BLaER1 treated with 17β-estradiol and CSF1 and Interleukin-3, amounts not matched to agents 10 nM and 100 nM (cell line): ENCODE data around the gene WWOX.
"Not testable (repeated sequence)": the region's sequence is repeated elsewhere in the genome, so short reads cannot be mapped to it uniquely, and the experiment has no call there.

Source experiments
- H3K27ac ChIP-seq, 11 experiments: shearing (Covaris generic); formaldehyde crosslinking; 2 replicates each; pipeline ENCODE4 v1.8.1; 2022
- H3K27me3 ChIP-seq, 11 experiments: shearing (Covaris generic); formaldehyde crosslinking; 2 replicates each; pipeline ENCODE4 v1.8.1; 2022
- H3K36me3 ChIP-seq, 11 experiments: shearing (Covaris generic); formaldehyde crosslinking; 2 replicates each; pipeline ENCODE4 v1.8.1; 2022
- H3K4me1 ChIP-seq, 10 experiments: shearing (Covaris generic); formaldehyde crosslinking; 2 replicates each; pipeline ENCODE4 v1.8.1; 2022
- H3K4me2 ChIP-seq, 11 experiments: shearing (Covaris generic); formaldehyde crosslinking; 2 replicates each; pipeline ENCODE4 v1.8.1; 2022
- H3K4me3 ChIP-seq, 10 experiments: shearing (Covaris generic); formaldehyde crosslinking; 2 replicates each; pipeline ENCODE4 v1.8.1; 2022
- H3K9ac ChIP-seq, 11 experiments: shearing (Covaris generic); formaldehyde crosslinking; 2 replicates each; pipeline ENCODE4 v1.8.1; 2022
- H3K9me3 ChIP-seq, 11 experiments: shearing (Covaris generic); formaldehyde crosslinking; replicated peaks in 1 of 11; 2 replicates each; pipeline ENCODE4 v1.8.1; 2022
- H4K20me1 ChIP-seq, 11 experiments: shearing (Covaris generic); formaldehyde crosslinking; 2 replicates each; pipeline ENCODE4 v1.8.1; 2022
- Cebpa-rat ChIP-seq, 11 experiments: shearing (Covaris generic); IDR thresholded peaks; 2 replicates each; pipeline ENCODE4 v1.8.1; 2022

WWOX gene

DNA sequence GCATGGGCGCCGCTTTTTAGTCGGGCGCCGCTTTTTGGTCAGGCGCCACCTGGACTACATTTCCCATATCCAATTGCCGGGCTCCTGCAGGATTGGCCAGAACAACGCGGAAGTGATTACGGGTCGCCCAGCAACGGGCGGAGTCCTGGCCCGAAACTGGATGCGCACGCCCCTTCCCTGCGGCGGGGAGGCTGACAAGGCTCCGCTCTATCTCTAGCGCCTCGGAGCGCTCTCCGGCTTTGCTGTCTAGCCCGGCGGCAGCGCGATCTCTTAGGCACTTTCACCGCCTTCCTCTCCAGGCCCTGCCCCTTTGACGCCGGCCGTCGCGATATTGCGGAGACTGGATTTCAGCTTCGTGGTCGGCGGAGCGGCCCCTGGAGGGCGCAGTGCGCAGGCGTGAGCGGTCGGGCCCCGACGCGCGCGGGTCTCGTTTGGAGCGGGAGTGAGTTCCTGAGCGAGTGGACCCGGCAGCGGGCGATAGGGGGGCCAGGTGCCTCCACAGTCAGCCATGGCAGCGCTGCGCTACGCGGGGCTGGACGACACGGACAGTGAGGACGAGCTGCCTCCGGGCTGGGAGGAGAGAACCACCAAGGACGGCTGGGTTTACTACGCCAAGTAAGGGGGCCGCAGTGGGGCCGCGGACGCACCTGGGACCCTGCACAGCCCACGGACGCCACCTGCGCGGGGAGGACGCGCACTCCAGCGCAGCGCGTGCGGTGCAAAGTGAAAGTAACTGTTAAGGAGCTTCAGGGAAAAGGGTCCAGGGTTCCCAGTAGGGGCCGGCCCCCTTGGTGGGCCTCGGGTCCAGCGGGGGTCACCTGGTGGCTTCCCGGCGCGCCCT, at the start of gene WWOX:
WWOX (plus strand) TSS at position 384 of the 841 bp plus-strand sequence.
- Histone ChIP-seq H4K20me1 (peaks cover 0 to 24% (median 0%) of the 10 kb centered on the region in 11 experiments; a peak in 8 of 22 replicates), H3K4me1 (peaks cover 7 to 23% (median 13%) of the 10 kb centered on the region in 10 experiments; a peak in 19 of 20 replicates), H3K27ac (peak within 1 kb of the TSS; percentile 76 to 88 (median 82)), H3K36me3 (no peaks in the 10 kb centered on the region), H3K27me3 (no peaks in the 10 kb centered on the region), H3K9ac (peak within 1 kb of the TSS; percentile 75 to 94 (median 87)), H3K4me2 (peak within 1 kb of the TSS; percentile 78 to 89 (median 84)), H3K9me3 (peaks cover 0 to 10% (median 6%) of the 10 kb centered on the region in 11 experiments; a peak in 11 of 22 replicates), H3K4me3 (peak within 1 kb of the TSS; percentile 75 to 97 (median 84))
- no peak for TF ChIP-seq Cebpa-rat (IDR thresholded peaks at IDR 0.05)

DNA sequence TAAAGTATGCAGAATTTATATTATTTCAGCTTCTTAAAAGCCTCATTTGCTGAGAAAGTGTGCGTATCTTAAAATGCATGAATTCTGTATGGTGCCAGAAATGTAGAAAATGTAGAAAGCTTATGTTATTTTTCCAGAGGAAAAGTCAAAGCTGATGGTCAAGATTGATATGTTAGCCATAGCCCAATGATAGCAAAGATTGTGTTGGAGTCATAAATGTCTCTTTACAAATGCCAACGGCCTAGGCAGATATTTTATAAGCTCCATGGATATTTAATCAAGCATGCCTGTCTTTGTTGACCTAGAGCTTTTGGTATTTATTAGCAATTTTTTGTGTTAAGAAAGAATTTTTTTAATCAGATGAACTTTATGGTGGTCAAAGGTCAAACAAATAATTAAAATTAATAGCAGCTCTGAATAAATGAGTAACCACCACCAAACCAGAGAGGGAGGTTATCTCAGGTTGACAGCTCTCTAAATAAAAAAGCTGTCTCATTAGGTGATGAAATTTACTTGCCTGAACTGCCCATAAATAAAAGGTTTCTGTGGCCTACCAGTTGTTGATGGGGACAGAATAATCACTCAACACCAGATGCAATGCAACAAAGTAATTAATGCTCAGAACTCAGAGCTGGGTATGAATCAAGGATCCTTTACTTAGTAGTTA, 48.6 kb upstream of the WWOX start:
- no peaks in the 10 kb centered on the region for H3K36me3 ChIP-seq
- no peaks in the 10 kb centered on the region for H4K20me1 ChIP-seq
- H3K9me3 ChIP-seq: peaks cover 0 to 3% (median 0%) of the 10 kb centered on the region in 11 experiments; a peak in 1 of 22 replicates
- H3K27me3 ChIP-seq: no peaks in the 10 kb centered on the region
- H3K27ac ChIP-seq: no peak overlapping the region
- no peaks in the 10 kb centered on the region for H3K4me1 ChIP-seq
- no peak overlapping the region for H3K4me3 ChIP-seq
- H3K9ac ChIP-seq: no peak overlapping the region
- TF ChIP-seq Cebpa-rat (IDR thresholded peaks at IDR 0.05): no peak
- H3K4me2 ChIP-seq: no peak overlapping the region

GRCh38 chr16:78057803-78058564, 41.5 kb upstream of the WWOX start:
- H3K4me2 ChIP-seq: no peak overlapping the region
- no peaks in the 10 kb centered on the region for H4K20me1 ChIP-seq
- H3K9ac ChIP-seq: no peak overlapping the region
- H3K4me1 ChIP-seq: peaks cover 0 to 5% (median 1%) of the 10 kb centered on the region in 10 experiments; a peak in 3 of 20 replicates
- no peaks in the 10 kb centered on the region for H3K36me3 ChIP-seq
- TF ChIP-seq Cebpa-rat (IDR thresholded peaks at IDR 0.05): no peak
- no peak overlapping the region for H3K27ac ChIP-seq
- H3K4me3 ChIP-seq: no peak overlapping the region
- H3K27me3 ChIP-seq: no peaks in the 10 kb centered on the region
- H3K9me3 ChIP-seq: no peaks in the 10 kb centered on the region

- H3K4me1 ChIP-seq, H4K20me1 ChIP-seq, H3K4me3 ChIP-seq, H3K27ac ChIP-seq, H3K9me3 ChIP-seq, H3K27me3 ChIP-seq, H3K9ac ChIP-seq, H3K4me2 ChIP-seq, H3K36me3 ChIP-seq: not testable (repeated sequence)
Measured at GRCh38 chr16:78059806-78060205, 39.6 kb upstream of the WWOX start.

GRCh38 chr16:78060295-78060694, 39.2 kb upstream of the WWOX start:
- Histone ChIP-seq H3K4me2 (no peak overlapping the region), H3K4me1 (peaks cover 0 to 6% (median 2%) of the 10 kb centered on the region in 10 experiments; a peak in 3 of 20 replicates), H4K20me1 (no peaks in the 10 kb centered on the region), H3K27ac (no peak overlapping the region), H3K9ac (no peak overlapping the region), H3K36me3 (no peaks in the 10 kb centered on the region), H3K4me3 (no peak overlapping the region), H3K9me3 (no peaks in the 10 kb centered on the region), H3K27me3 (no peaks in the 10 kb centered on the region)
- no peak for TF ChIP-seq Cebpa-rat (IDR thresholded peaks at IDR 0.05)

DNA sequence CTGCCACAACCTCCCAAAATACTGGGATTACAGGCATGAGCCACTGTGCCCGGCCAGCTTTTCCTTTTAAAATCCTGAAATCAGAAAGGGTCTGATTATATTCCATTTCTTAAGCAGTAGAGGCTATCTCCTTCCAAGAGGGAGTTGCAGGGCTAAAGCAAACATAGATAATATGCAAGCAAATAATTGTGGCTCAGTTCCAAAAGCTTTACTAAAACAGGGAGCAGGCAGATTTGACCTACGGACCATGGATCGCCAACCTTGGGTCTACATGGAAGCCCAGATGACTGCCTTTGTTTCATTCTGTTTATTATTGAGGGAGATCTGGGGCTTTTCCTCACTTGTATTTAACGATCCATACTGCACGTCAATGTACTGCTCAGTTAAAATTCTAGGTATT, 38.6 kb upstream of the WWOX start:
- peaks cover 0 to 6% (median 2%) of the 10 kb centered on the region in 10 experiments; a peak in 3 of 20 replicates for H3K4me1 ChIP-seq
- H3K9ac ChIP-seq: no peak overlapping the region
- H3K4me3 ChIP-seq: no peak overlapping the region
- no peaks in the 10 kb centered on the region for H3K36me3 ChIP-seq
- H4K20me1 ChIP-seq: no peaks in the 10 kb centered on the region
- no peak for TF ChIP-seq Cebpa-rat (IDR thresholded peaks at IDR 0.05)
- H3K4me2 ChIP-seq: no peak overlapping the region
- no peaks in the 10 kb centered on the region for H3K9me3 ChIP-seq
- H3K27ac ChIP-seq: no peak overlapping the region
- no peaks in the 10 kb centered on the region for H3K27me3 ChIP-seq

DNA sequence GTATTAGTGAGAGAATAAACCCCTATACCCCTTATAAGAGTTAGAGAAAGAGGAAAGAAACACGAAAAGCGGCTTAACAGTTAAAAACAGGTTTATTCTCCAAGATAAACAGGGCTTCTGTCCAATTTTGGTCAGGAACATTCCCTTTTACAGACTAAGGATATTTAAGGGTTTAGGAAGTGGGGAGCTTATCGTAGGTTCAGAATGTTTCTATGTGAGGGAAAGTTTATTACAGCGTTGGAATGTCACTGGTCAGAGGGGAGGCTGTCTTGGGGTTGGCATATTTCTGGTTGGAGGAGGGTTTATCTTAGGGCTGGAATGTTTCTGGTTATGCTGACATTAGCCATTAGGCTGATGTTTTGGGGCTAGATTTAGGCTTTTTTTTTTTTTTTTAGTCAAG, 34.1 kb upstream of the WWOX start:
- H3K9ac ChIP-seq: no peak overlapping the region
- H3K36me3 ChIP-seq: no peaks in the 10 kb centered on the region
- no peak overlapping the region for H3K4me3 ChIP-seq
- H3K4me1 ChIP-seq: peaks cover 0 to 6% (median 2%) of the 10 kb centered on the region in 10 experiments; a peak in 3 of 20 replicates
- H3K27me3 ChIP-seq: no peaks in the 10 kb centered on the region
- no peak for TF ChIP-seq Cebpa-rat (IDR thresholded peaks at IDR 0.05)
- no peak overlapping the region for H3K4me2 ChIP-seq
- H4K20me1 ChIP-seq: no peaks in the 10 kb centered on the region
- no peaks in the 10 kb centered on the region; a peak in 1 of 22 replicates for H3K9me3 ChIP-seq
- H3K27ac ChIP-seq: no peak overlapping the region

- no peak overlapping the region for H3K27ac ChIP-seq
- no peaks in the 10 kb centered on the region for H4K20me1 ChIP-seq
- H3K4me2 ChIP-seq: no peak overlapping the region
- no peak overlapping the region for H3K4me3 ChIP-seq
- H3K9ac ChIP-seq: no peak overlapping the region
- H3K4me1 ChIP-seq: no peaks in the 10 kb centered on the region
- no peaks in the 10 kb centered on the region for H3K36me3 ChIP-seq
- H3K27me3 ChIP-seq: no peaks in the 10 kb centered on the region
- no peak for TF ChIP-seq Cebpa-rat (IDR thresholded peaks at IDR 0.05)
- no peaks in the 10 kb centered on the region; a peak in 1 of 22 replicates for H3K9me3 ChIP-seq
Measured at GRCh38 chr16:78069913-78070312, 29.5 kb upstream of the WWOX start.

DNA sequence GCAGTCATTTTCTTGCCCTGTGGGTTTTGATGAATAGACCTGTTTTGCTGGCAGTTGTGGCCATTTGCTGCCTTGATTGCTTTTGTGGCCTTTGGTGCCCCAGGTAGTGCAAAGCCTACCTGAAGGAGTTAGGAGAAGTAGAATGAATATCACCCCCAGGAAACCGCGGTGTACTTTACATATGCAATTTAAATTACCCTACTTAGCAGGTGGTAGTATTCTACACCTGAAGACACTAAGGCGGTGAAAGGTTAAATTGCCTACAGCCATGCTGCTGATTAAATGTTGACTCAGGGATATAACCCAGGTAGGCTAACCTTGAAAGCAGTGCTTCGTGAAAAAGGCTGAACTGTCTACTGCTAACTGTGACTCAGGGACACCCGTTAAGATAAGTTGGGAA, 27.2 kb upstream of the WWOX start:
- no peak overlapping the region for H3K4me2 ChIP-seq
- H3K27ac ChIP-seq: no peak overlapping the region
- no peaks in the 10 kb centered on the region for H3K4me1 ChIP-seq
- H3K9me3 ChIP-seq: no peaks in the 10 kb centered on the region; a peak in 1 of 22 replicates
- H3K4me3 ChIP-seq: no peak overlapping the region
- H4K20me1 ChIP-seq: no peaks in the 10 kb centered on the region
- no peaks in the 10 kb centered on the region for H3K27me3 ChIP-seq
- no peaks in the 10 kb centered on the region for H3K36me3 ChIP-seq
- no peak for TF ChIP-seq Cebpa-rat (IDR thresholded peaks at IDR 0.05)
- H3K9ac ChIP-seq: no peak overlapping the region
